Right lobe of liver (tissue), 6 donors: ENCODE results near the gene MBNL2. TPM values are rescaled to one million over a fixed set of nuclear protein-coding genes. Genes with fewer than 3 reads are reported as not detected.
"Not testable (repeated sequence)": the region's sequence is repeated elsewhere in the genome, so short reads cannot be mapped to it uniquely, and the experiment has no call there.

Experiments used
- ATAC-seq, 4 donors: fragments of 200-7000 bp; cut with Tn5 transposase; one replicate each; pipeline ENCODE4 v1.9.1; 2020; ENCODE audit warnings: mild to moderate bottlenecking in 4 of 4, moderate library complexity in 4 of 4
- DNase-seq, 3 donors: peaks; one replicate each; pipeline ENCODE4 v3.0.0-alpha.2; 2020
- H3K27ac ChIP-seq, 3 donors: fragments of 200-600 bp; one replicate each; pipeline ENCODE4 v1.8.0; 2022
- H3K27me3 ChIP-seq, 2 donors: fragments of 200-600 bp; one replicate each; pipeline ENCODE4 v1.8.0; 2022
- H3K36me3 ChIP-seq, 4 donors: fragments of 200-600 bp; sonication (generic) in 1 of 4; one replicate each; pipeline versions ENCODE4 v1.5.1 to v1.8.0; 2017 to 2022; ENCODE audit warnings: control low read depth in 1 of 4
- H3K4me1 ChIP-seq, 4 donors: fragments of 200-600 bp; sonication (generic) in 1 of 4; one replicate each; pipeline versions ENCODE4 v1.5.1 to v1.8.0; 2017 to 2022; ENCODE audit warnings: control low read depth in 1 of 4
- H3K4me3 ChIP-seq, 3 donors: fragments of 200-600 bp; one replicate each; pipeline ENCODE4 v1.8.0; 2022
- H3K9me3 ChIP-seq, 4 donors: fragments of 200-600 bp; sonication (generic) in 1 of 4; one replicate each; pipeline versions ENCODE4 v1.5.1 to v1.8.0; 2017 to 2022; ENCODE audit warnings: control low read depth in 1 of 4
- POLR2A ChIP-seq: fragments of 450-650 bp; IDR thresholded peaks from one replicate; pipeline ENCODE4 v1.6.1; 2017; ENCODE audit warnings: antibody characterized with exemption, mild to moderate bottlenecking
- WGBS: methylation state at CpG from one replicate; pipeline ENCODE4 v1.1.6; 2018; ENCODE audit warnings: low coverage, low lambda C conversion rate; ENCODE audit not compliant: insufficient coverage; ENCODE audit errors: missing lambda C conversion rate; 5-methylcytosine and 5-hydroxymethylcytosine counted together
- intact Hi-C, 2 donors: fragments of 100-400 bp; cut with DNase I; formaldehyde crosslinking; loops; one replicate each; pipeline versions ENCODE4 v1.11.2 to v1.14.1; 2022
- total RNA-seq, 6 experiments: library from RNA; depleted of rRNA in 2 of 6; stranded (reverse); fragments of >200 nt in 2 of 6; fragmentation: NEBNext Ultra II Directional in 3 of 6; extraction: Animal tissue kit (Norgen Biotek cat#: 25700) in 3 of 6; gene quantifications; one replicate each; pipeline versions ENCODE4 v1.1.0 to v1.2.4, GENCODE V29; 2016 to 2023
- TF ChIP-seq, protein P1 (sequence below), 4 donors: fragments of 200-600 bp in 3 of 4; fragments of 450-650 bp in 1 of 4; IDR thresholded peaks; one replicate each; pipeline versions ENCODE4 v1.5.1 to v1.8.0; 2016 to 2022; ENCODE audit warnings: antibody characterized with exemption in 4 of 4, mild to moderate bottlenecking in 2 of 4
- donor health status: DM: no; HTN: yes; CAD: no.
- donor health status: DM: no; HTN: no; CAD: no.
- donor health status: DM: no; HTN: no; CAD: no.
- donor health status: DM: no; HTN: yes; CAD: no.
- donor health status: DM: no; HTN: yes; CAD: no.

Gene MBNL2
- total RNA-seq, 6 experiments from 2014 or later, result 30.3 to 135 (median 81.5) TPM

DNA sequence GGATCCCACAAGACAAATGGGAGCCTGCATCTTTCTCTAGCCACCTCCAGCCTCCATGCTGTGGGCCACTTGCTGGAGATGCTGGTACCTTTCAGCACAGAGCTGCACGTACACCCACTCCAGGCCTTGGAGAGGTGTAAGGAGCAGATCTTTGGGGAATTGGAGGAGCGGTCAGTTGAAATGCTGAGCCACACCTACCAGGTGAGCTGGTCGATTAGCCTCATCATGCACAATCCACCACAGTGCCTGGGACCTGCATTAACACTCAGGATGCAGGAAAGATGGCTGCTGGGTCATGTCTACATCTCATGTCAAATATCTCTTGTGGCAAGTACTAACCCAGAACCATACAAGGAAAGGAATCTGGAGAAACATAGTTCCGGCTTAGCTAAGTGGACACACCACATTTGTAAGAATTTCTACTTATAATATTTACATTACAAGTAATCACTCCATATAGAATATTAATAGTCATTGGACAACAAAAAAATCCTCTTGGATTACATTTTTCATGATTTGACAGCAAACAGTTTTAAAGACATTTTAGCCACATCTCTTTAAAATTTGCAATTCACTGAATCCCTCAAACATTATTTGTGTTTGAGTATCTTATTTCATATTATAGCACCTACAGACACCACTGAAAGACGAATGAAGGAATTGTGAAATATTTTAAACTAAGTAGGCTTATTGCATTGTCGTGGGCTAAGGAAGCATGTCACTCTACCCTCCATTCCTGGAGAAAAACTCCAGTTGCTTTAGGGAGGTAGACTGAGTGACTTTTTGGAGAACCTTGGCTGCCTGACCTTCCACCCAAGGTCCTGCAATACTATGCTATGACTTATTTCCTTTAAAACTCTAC, 21.8 kb upstream of the MBNL2 start:
- Histone ChIP-seq H3K27me3 (no peaks in the 10 kb centered on the region), H3K9me3 (no peaks in the 10 kb centered on the region), H3K36me3 (no peaks in the 10 kb centered on the region), H3K27ac (no peak overlapping the region), H3K4me1 (no peaks in the 10 kb centered on the region), H3K4me3 (no peak overlapping the region)
- intact Hi-C loops, result loop anchor here in 1 of 2 donors (10.0 kb wide), 1 partner anchor 86 kb away; no protein-coding TSS in a partner anchor
- no peak for ATAC-seq
- no peak for DNase-seq
- WGBS, result 69% methylated on average over 4 of the region's 6 CpGs
- no peak for TF ChIP-seq POLR2A

DNA sequence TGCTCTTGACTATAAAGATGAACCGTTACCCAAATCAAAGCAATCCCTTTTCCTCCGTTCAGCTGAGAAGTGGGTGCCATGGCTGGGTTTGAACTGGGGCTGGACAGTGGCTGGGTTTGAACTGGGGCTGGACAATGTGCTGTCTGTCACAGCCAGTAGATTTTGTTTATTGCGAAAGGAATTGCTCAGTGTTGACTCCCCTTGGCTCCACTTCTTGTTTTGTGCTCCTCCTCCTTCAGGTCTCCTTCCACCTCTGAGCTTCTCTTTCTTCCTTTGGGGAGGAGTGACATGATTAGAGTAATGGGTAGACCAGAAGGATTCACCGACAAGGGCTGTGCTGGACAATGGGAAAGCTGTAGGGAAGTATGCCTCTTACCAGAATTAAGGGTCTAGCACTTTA, 19.4 kb upstream of the MBNL2 start:
- Histone ChIP-seq H3K4me3 (no peak overlapping the region), H3K36me3 (no peaks in the 10 kb centered on the region), H3K27ac (no peak overlapping the region), H3K9me3 (no peaks in the 10 kb centered on the region), H3K4me1 (no peaks in the 10 kb centered on the region), H3K27me3 (no peaks in the 10 kb centered on the region)
- WGBS, result 94% methylated on average over 4 of the region's 4 CpGs
- no peak for DNase-seq
- TF ChIP-seq POLR2A, result no peak
- TF ChIP-seq, protein P1, sequence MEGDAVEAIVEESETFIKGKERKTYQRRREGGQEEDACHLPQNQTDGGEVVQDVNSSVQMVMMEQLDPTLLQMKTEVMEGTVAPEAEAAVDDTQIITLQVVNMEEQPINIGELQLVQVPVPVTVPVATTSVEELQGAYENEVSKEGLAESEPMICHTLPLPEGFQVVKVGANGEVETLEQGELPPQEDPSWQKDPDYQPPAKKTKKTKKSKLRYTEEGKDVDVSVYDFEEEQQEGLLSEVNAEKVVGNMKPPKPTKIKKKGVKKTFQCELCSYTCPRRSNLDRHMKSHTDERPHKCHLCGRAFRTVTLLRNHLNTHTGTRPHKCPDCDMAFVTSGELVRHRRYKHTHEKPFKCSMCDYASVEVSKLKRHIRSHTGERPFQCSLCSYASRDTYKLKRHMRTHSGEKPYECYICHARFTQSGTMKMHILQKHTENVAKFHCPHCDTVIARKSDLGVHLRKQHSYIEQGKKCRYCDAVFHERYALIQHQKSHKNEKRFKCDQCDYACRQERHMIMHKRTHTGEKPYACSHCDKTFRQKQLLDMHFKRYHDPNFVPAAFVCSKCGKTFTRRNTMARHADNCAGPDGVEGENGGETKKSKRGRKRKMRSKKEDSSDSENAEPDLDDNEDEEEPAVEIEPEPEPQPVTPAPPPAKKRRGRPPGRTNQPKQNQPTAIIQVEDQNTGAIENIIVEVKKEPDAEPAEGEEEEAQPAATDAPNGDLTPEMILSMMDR (IDR thresholded peaks at IDR 0.05), result no peak
- intact Hi-C loops, result loop anchor here in 1 of 2 donors (10.0 kb wide), 1 partner anchor 88 kb away; no protein-coding TSS in a partner anchor
- no peak for ATAC-seq

DNA sequence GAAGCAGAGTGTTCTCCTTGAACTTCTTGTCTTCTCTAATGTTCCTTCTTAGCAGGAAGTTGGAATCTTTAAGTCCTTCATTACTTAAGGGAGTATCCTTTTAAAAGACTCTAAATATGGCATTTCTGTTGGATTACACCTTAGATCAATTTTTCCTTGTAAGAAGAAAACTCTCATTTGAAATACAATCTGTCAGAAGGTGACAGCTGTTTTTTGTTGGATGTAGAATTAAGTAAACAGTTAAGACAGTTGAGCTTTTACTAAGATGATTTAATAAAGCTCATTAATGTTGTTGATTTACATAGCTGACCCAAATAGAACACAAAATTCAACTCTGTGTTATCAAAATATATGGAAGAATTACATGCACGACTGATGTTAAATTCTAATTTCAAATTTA, 16.7 kb upstream of the MBNL2 start:
- intact Hi-C loops, result loop anchor here in 1 of 2 donors (10.0 kb wide), 1 partner anchor 91 kb away; no protein-coding TSS in a partner anchor
- H3K27ac ChIP-seq, result no peak overlapping the region
- H3K36me3 ChIP-seq, result no peaks in the 10 kb centered on the region
- ATAC-seq, result no peak
- no peaks in the 10 kb centered on the region for H3K27me3 ChIP-seq
- 38% methylated on average over 1 of the region's 1 CpG for WGBS
- TF ChIP-seq POLR2A, result no peak
- TF ChIP-seq, protein P1 (IDR thresholded peaks at IDR 0.05), result no peak
- H3K4me1 ChIP-seq, result no peaks in the 10 kb centered on the region
- H3K9me3 ChIP-seq, result no peaks in the 10 kb centered on the region
- no peak for DNase-seq
- no peak overlapping the region for H3K4me3 ChIP-seq

DNA sequence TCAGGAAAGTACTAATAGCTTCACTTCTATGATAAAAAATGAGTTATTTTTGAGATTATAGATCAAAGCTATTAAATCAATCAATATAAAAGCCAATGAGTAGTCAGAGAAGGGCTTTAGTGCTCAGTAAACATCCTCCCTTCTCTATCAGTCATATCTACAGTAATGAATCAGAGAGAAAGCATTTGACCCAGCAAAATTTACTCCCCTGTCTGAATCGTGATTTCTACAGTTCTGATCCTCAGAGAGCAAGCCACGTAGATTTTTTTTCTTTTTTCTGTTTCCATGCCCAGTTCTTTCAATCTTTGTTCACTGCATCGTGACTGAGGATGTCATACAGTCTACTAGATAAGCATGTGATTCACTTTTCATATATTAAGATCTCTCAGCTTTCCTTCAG, 16.2 kb upstream of the MBNL2 start:
- H3K36me3 ChIP-seq, result no peaks in the 10 kb centered on the region
- H3K4me3 ChIP-seq, result no peak overlapping the region
- H3K27ac ChIP-seq, result no peak overlapping the region
- WGBS, result 34% methylated on average over 3 of the region's 3 CpGs
- ATAC-seq (peak in 1 of 4 donors; percentile 33), DNase-seq (no peak)
- no peaks in the 10 kb centered on the region for H3K4me1 ChIP-seq
- intact Hi-C loops, result loop anchor here in 1 of 2 donors (10.0 kb wide), 1 partner anchor 91 kb away; no protein-coding TSS in a partner anchor
- no peaks in the 10 kb centered on the region for H3K9me3 ChIP-seq
- TF ChIP-seq, protein P1 (IDR thresholded peaks at IDR 0.05), result no peak
- no peak for TF ChIP-seq POLR2A
- H3K27me3 ChIP-seq, result no peaks in the 10 kb centered on the region

DNA sequence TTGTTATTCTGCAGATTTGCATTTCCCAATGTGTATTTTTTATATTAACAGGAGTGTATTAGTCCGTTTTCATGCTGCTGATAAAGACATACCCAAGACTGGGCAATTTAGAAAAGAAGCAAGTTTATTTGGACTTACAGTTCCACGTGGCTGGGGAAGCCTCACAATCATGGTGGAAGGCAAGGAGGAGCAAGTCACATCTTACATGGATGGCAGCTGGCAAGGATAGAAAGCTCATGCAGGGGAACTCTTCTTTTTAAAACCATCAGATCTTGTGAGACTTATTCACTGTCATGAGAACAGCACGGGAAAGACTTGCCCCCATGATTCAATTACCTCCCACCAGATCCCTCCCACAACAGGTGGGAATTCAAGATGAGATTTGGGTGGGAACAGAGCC, 14.9 kb upstream of the MBNL2 start:
- WGBS, result 83% methylated on average over 3 of the region's 3 CpGs
- not testable (repeated sequence) for H3K36me3 ChIP-seq, H3K9me3 ChIP-seq, H3K4me1 ChIP-seq, H3K27ac ChIP-seq, H3K4me3 ChIP-seq, DNase-seq, H3K27me3 ChIP-seq, ATAC-seq
- intact Hi-C loops, result loop anchor here in 1 of 2 donors (10.0 kb wide), 1 partner anchor 92 kb away; no protein-coding TSS in a partner anchor
